Right cardiac atrium (tissue), 5 donors: ENCODE results near the gene CFAP74. TPM values are rescaled to one million over a fixed set of nuclear protein-coding genes. Genes with fewer than 3 reads are reported as not detected.
A peak's percentile ranks its signal among the peaks of the same experiment; 100 is the strongest.
"Not testable (repeated sequence)": the region's sequence is repeated elsewhere in the genome, so short reads cannot be mapped to it uniquely, and the experiment has no call there.

Experiments
- ATAC-seq, 2 donors: fragments of 200-7000 bp; cut with Tn5 transposase; one replicate each; pipeline versions ENCODE4 v1.8.0 to v1.9.1; 2020; ENCODE audit warnings: moderate library complexity in 2 of 2, mild to moderate bottlenecking in 1 of 2
- DNase-seq, 3 donors: peaks; one replicate each; pipeline ENCODE4 v3.0.0-alpha.2; 2020
- H3K27ac ChIP-seq: one replicate; pipeline ENCODE4 v1.5.1; 2013; ENCODE audit warnings: mild to moderate bottlenecking, low read length, control low read depth, moderate library complexity
- H3K27me3 ChIP-seq: one replicate; pipeline ENCODE4 v1.6.1; 2013; ENCODE audit not compliant: control insufficient read depth, insufficient read depth
- H3K4me1 ChIP-seq: one replicate; pipeline ENCODE4 v1.6.1; 2013; ENCODE audit warnings: low read length; ENCODE audit not compliant: control insufficient read depth, insufficient read depth
- H3K4me3 ChIP-seq: one replicate; pipeline ENCODE4 v1.5.1; 2013; ENCODE audit warnings: low read length, control low read depth
- H3K9me3 ChIP-seq: one replicate; pipeline ENCODE4 v1.6.1; 2013; ENCODE audit warnings: low read length; ENCODE audit not compliant: control insufficient read depth
- WGBS: extraction: QIAGEN DNeasy Blood & Tissue Kit; methylation state at CpG from one replicate; pipeline ENCODE4 v1.1.7; 2013; 5-methylcytosine and 5-hydroxymethylcytosine counted together
- intact Hi-C, 4 donors: fragments of 100-400 bp; cut with DNase I; formaldehyde crosslinking; loops; one replicate each; pipeline versions ENCODE4 v1.11.0 to v1.14.0; 2022 to 2023
- polyA plus RNA-seq: library from polyadenylated mRNA; stranded (reverse); fragments of 200-250 nt; gene quantifications from one replicate; pipeline ENCODE4 v1.2.3, GENCODE V29; 2013
- total RNA-seq, 4 donors: library from RNA; stranded (reverse); fragmentation: NEBNext Ultra II Directional; extraction: Animal tissue kit (Norgen Biotek cat#: 25700); gene quantifications; one replicate each; pipeline ENCODE4 v1.2.1, GENCODE V29; 2021
- donor health status: healthy with polysubstance abuse.
- donor health status: DM: no; HTN: yes; CAD: no.
- donor health status: DM: no; HTN: no; CAD: no.
- donor health status: DM: no; HTN: yes; CAD: no; lungs with severe emphysema.
- donor health status: DM: yes; HTN: yes; CAD: no.

CFAP74 gene
- total and polyA plus RNA-seq, 5 donors = 0.11 TPM; not detected in 4

GRCh38 chr1:1982379-1983232 lies 21.0 kb downstream of the CFAP74 start:
- DNase-seq = peak in 2 of 3 donors; percentile 9 to 12
- Histone ChIP-seq H3K27ac (no peak overlapping the region), H3K9me3 (no peaks in the 10 kb centered on the region), H3K4me1 (no peaks in the 10 kb centered on the region), H3K4me3 (no peak overlapping the region), H3K27me3 (no peaks in the 10 kb centered on the region)
- WGBS = 88% methylated on average over 36 of the region's 36 CpGs
- no peak for ATAC-seq
- intact Hi-C loops = no loop called here

- DNase-seq = peak in 2 of 3 donors; percentile 11 to 17
- intact Hi-C loops, H3K27ac ChIP-seq, ATAC-seq, H3K4me3 ChIP-seq, H3K4me1 ChIP-seq, H3K27me3 ChIP-seq, H3K9me3 ChIP-seq: not testable (repeated sequence)
- 98% methylated on average over 72 of the region's 73 CpGs for WGBS
Observed at GRCh38 chr1:1981631-1982327, 21.8 kb downstream of the CFAP74 start.

GRCh38 chr1:1981142-1981500 lies 22.5 kb downstream of the CFAP74 start:
- no peak for ATAC-seq
- no peaks in the 10 kb centered on the region for H3K9me3 ChIP-seq
- peak in 1 of 3 donors; percentile 32 for DNase-seq
- 96% methylated on average over 26 of the region's 26 CpGs for WGBS
- intact Hi-C loops = no loop called here
- H3K4me1 ChIP-seq = no peaks in the 10 kb centered on the region
- H3K27me3 ChIP-seq = no peaks in the 10 kb centered on the region
- H3K4me3 ChIP-seq = no peak overlapping the region
- H3K27ac ChIP-seq = no peak overlapping the region

GRCh38 chr1:1980467-1981141 lies 23.0 kb downstream of the CFAP74 start:
- no peak for ATAC-seq
- Histone ChIP-seq H3K27ac (no peak overlapping the region), H3K4me3 (no peak overlapping the region), H3K9me3 (no peaks in the 10 kb centered on the region), H3K4me1 (no peaks in the 10 kb centered on the region), H3K27me3 (no peaks in the 10 kb centered on the region)
- 93% methylated on average over 42 of the region's 42 CpGs for WGBS
- DNase-seq = peak in 1 of 3 donors; percentile 20
- intact Hi-C loops = no loop called here

- Histone ChIP-seq H3K27ac (no peak overlapping the region), H3K4me3 (no peak overlapping the region), H3K4me1 (no peaks in the 10 kb centered on the region), H3K27me3 (no peaks in the 10 kb centered on the region), H3K9me3 (no peaks in the 10 kb centered on the region)
- WGBS = 96% methylated on average over 61 of the region's 61 CpGs
- ATAC-seq (no peak), DNase-seq (peak in 1 of 3 donors; percentile 20)
- intact Hi-C loops = no loop called here
Observed at GRCh38 chr1:1979482-1980165, 24.0 kb downstream of the CFAP74 start.

- DNase-seq = peak in 1 of 3 donors; percentile 6
- H3K4me3 ChIP-seq, H3K27me3 ChIP-seq, ATAC-seq, intact Hi-C loops, H3K4me1 ChIP-seq, H3K9me3 ChIP-seq, H3K27ac ChIP-seq: not testable (repeated sequence)
- 95% methylated on average over 50 of the region's 51 CpGs for WGBS
Observed at GRCh38 chr1:1978690-1979481, 24.7 kb downstream of the CFAP74 start.

DNA sequence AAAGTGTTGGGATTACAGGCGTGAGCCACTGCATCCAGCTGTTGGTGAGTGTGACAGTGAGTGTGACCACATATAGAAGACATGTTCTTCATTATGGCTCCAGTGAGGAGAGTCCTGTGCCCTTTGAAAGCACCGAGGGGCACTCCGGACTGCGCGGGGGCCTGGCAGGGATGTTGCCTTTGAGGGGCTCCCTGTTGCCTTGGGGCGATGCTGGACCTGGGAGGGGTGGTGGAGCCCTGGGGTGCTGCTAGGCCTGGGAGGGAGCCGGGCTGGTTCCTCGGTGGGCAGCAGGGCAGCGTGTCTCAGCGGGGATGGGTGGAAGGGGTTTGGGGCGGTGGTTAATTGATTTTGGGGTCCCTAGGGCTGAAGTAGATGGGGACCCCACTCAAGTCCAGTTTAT lies 25.5 kb downstream of the CFAP74 start:
- 90% methylated on average over 11 of the region's 11 CpGs for WGBS
- ATAC-seq (no peak), DNase-seq (peak in 1 of 3 donors; percentile 18)
- Histone ChIP-seq H3K4me1 (no peaks in the 10 kb centered on the region), H3K27ac (no peak overlapping the region), H3K9me3 (no peaks in the 10 kb centered on the region), H3K4me3 (no peak overlapping the region), H3K27me3 (no peaks in the 10 kb centered on the region)
- intact Hi-C loops = no loop called here

DNA sequence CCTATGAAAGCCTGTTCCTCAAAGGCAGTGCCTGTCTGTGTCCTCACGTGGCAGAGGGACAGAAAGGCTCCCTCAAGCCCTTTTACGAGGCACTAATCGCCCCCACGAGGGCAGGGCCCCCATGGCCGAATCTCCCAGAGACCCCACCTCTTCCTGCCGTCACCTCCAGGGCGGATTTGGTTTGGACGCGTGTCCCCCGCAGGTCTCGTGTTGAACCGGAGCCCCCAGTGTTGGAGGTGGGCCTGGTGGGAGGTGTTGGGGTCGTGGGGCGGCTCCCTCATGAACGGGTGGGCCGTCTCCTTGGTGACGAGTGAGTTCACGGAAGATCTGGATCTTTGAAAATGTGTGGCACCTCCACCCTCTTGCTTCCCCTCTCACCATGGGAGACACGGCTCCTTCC lies 27.6 kb downstream of the CFAP74 start:
- H3K4me1 ChIP-seq = no peaks in the 10 kb centered on the region
- ATAC-seq (no peak), DNase-seq (peak in 1 of 3 donors; percentile 28)
- H3K27me3 ChIP-seq = no peaks in the 10 kb centered on the region
- intact Hi-C loops = no loop called here
- H3K9me3 ChIP-seq = no peaks in the 10 kb centered on the region
- no peak overlapping the region for H3K4me3 ChIP-seq
- H3K27ac ChIP-seq = no peak overlapping the region
- WGBS = 83% methylated on average over 19 of the region's 19 CpGs

DNA sequence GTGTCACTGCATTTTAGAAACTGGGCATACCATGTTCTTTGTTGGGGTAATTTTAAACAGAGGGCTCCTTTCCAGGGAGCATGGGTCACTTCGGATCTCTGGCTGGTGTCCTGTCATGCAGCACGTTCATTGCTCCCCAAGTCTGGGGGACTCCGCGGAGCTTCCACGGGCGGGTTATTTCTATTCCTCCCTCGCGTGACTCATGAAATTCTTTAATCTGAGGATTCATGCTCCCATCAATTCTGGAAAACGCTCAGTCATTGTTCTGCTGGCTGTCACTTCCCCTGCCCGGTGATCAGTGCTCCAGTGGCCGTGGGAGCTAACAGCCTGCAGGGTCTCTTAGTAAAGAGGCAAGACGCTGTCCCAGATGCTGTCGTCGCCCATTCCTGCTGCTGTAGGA lies 28.1 kb downstream of the CFAP74 start:
- Histone ChIP-seq H3K4me3 (no peak overlapping the region), H3K27me3 (no peaks in the 10 kb centered on the region), H3K27ac (no peak overlapping the region), H3K9me3 (no peaks in the 10 kb centered on the region), H3K4me1 (no peaks in the 10 kb centered on the region)
- WGBS = 56% methylated on average over 14 of the region's 14 CpGs
- peak in 2 of 3 donors; percentile 4 to 23 for DNase-seq
- ATAC-seq = no peak
- intact Hi-C loops = no loop called here

GRCh38 chr1:1974834-1975233 lies 28.8 kb downstream of the CFAP74 start:
- Histone ChIP-seq H3K9me3 (no peaks in the 10 kb centered on the region), H3K27ac (no peak overlapping the region), H3K4me1 (no peaks in the 10 kb centered on the region), H3K4me3 (no peak overlapping the region), H3K27me3 (no peaks in the 10 kb centered on the region)
- ATAC-seq (no peak), DNase-seq (peak in 2 of 3 donors; percentile 39 to 48)
- intact Hi-C loops = no loop called here
- WGBS = 67% methylated on average over 22 of the region's 22 CpGs
